Osteoblast (primary cell): Measurements from ENCODE around the gene MIDN. TPM values are rescaled to one million over a fixed set of nuclear protein-coding genes. Genes with fewer than 3 reads are reported as not detected.

ENCODE experiments used
- DNase-seq: peaks from one replicate; pipeline ENCODE4 v3.0.0; 2011; ENCODE audit warnings: low spot score, mixed read lengths; ENCODE audit not compliant: insufficient read length; ENCODE audit errors: missing footprints
- H2AFZ ChIP-seq: 2 replicates; pipeline ENCODE4 v1.6.0; 2011; ENCODE audit warnings: mild to moderate bottlenecking, low read length
- H3K27ac ChIP-seq: 2 replicates; pipeline ENCODE4 v1.5.1; 2011; ENCODE audit warnings: mild to moderate bottlenecking, low read depth, low read length, moderate library complexity
- H3K27me3 ChIP-seq: 2 replicates; pipeline ENCODE4 v1.6.0; 2012; ENCODE audit warnings: mild to moderate bottlenecking, control low read depth, inconsistent platforms, low read length, moderate library complexity; ENCODE audit not compliant: insufficient read depth
- H3K36me3 ChIP-seq: 2 replicates; pipeline ENCODE4 v1.5.1; 2011; ENCODE audit warnings: mild to moderate bottlenecking, low read length, control low read depth, moderate library complexity; ENCODE audit not compliant: insufficient read depth
- H3K4me1 ChIP-seq: 2 replicates; pipeline ENCODE4 v1.5.1; 2011; ENCODE audit warnings: mild to moderate bottlenecking, low read length, control low read depth, moderate library complexity; ENCODE audit not compliant: insufficient read depth
- H3K4me2 ChIP-seq: 2 replicates; pipeline ENCODE4 v1.6.0; 2011; ENCODE audit warnings: mild to moderate bottlenecking, low read length; ENCODE audit not compliant: insufficient read depth
- H3K4me3 ChIP-seq: fragments of 200-600 bp; sonication (generic); 3 replicates; pipeline ENCODE4 v1.5.1; 2012; ENCODE audit warnings: mild to moderate bottlenecking, low read length, inconsistent platforms; ENCODE audit not compliant: insufficient read depth
- H3K79me2 ChIP-seq: 2 replicates; pipeline ENCODE4 v1.6.0; 2012; ENCODE audit warnings: mild to moderate bottlenecking, low read length, control low read depth, inconsistent platforms; ENCODE audit not compliant: insufficient read depth
- H3K9me3 ChIP-seq: 2 replicates; pipeline ENCODE4 v1.5.1; 2011; ENCODE audit warnings: low read depth, low read length, control low read depth
- H4K20me1 ChIP-seq: 2 replicates; pipeline ENCODE4 v1.6.0; 2012; ENCODE audit warnings: mild to moderate bottlenecking, low read length, control low read depth; ENCODE audit not compliant: insufficient read depth
- total RNA-seq: library from RNA; depleted of rRNA; stranded (reverse); fragments of >200 nt; gene quantifications from 2 replicates; pipeline ENCODE4 v1.2.3, GENCODE V29; 2012
- TF ChIP-seq, protein P1 (sequence below): IDR thresholded peaks from 2 replicates; pipeline ENCODE4 v1.5.1; 2011; ENCODE audit warnings: mild to moderate bottlenecking, low read depth, low read length, moderate library complexity; ENCODE audit errors: extremely low read depth

Gene MIDN
- total RNA-seq, 1 donor = 19.9 TPM

GRCh38 chr19:1222394-1222793 lies 26.0 kb upstream of the MIDN start:
- Histone ChIP-seq H3K4me1 (no peaks in the 10 kb centered on the region), H3K36me3 (peaks cover 22% of the 10 kb centered on the region), H3K79me2 (peaks cover 51% of the 10 kb centered on the region), H3K4me3 (no peak overlapping the region), H2AFZ (no peak overlapping the region), H3K4me2 (no peak overlapping the region), H3K27ac (no peak overlapping the region), H3K27me3 (no peaks in the 10 kb centered on the region), H4K20me1 (peaks cover 30% of the 10 kb centered on the region), H3K9me3 (no peaks in the 10 kb centered on the region)
- DNase-seq = no peak
- TF ChIP-seq, protein P1, sequence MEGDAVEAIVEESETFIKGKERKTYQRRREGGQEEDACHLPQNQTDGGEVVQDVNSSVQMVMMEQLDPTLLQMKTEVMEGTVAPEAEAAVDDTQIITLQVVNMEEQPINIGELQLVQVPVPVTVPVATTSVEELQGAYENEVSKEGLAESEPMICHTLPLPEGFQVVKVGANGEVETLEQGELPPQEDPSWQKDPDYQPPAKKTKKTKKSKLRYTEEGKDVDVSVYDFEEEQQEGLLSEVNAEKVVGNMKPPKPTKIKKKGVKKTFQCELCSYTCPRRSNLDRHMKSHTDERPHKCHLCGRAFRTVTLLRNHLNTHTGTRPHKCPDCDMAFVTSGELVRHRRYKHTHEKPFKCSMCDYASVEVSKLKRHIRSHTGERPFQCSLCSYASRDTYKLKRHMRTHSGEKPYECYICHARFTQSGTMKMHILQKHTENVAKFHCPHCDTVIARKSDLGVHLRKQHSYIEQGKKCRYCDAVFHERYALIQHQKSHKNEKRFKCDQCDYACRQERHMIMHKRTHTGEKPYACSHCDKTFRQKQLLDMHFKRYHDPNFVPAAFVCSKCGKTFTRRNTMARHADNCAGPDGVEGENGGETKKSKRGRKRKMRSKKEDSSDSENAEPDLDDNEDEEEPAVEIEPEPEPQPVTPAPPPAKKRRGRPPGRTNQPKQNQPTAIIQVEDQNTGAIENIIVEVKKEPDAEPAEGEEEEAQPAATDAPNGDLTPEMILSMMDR = no peak

DNA sequence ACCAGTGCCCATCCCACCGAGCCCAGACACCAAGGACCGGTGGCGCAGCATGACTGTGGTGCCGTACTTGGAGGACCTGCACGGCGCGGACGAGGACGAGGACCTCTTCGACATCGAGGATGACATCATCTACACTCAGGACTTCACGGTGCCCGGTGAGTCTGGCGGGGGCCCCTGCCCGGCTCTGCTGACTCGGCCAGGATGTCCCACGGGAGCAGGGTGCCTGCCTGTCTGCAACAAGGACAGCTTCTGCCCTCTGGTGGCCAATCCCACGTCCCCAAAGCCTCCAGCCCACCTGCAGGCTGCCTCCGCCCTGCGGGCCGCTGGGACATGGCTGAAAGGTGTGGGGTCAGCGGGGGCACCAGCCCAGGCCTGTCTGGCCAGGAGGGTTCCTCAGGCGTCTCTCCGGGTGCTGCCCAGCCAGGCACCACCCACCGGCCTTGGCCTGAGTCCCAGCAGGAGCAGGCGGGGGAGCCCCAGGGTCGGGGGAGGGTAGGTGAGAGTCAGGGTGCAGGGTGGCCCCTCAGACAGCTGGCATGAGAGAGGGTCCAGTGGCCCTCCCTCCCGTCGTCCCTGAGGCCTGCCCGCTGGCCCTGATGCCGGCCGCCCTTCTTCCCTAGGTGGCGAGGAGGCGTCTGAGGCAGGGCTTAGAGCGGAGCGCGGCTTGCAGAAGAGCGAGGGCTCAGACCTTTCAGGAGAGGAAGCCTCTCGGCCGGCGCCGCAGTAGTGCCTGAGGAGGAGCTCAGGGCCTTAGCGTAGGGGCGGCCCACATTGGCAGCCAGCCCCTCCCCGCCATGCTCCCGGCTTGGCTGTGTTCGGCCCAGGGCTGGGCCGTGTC lies 25.1 kb upstream of the MIDN start:
- Histone ChIP-seq H3K27ac (no peak overlapping the region), H3K36me3 (peaks cover 26% of the 10 kb centered on the region), H2AFZ (no peak overlapping the region), H3K9me3 (no peaks in the 10 kb centered on the region), H3K27me3 (no peaks in the 10 kb centered on the region), H4K20me1 (peaks cover 27% of the 10 kb centered on the region), H3K4me2 (no peak overlapping the region), H3K79me2 (peaks cover 42% of the 10 kb centered on the region), H3K4me1 (no peaks in the 10 kb centered on the region), H3K4me3 (no peak overlapping the region)
- DNase-seq = peak; percentile 97
- TF ChIP-seq, protein P1 = peak; percentile 45

DNA sequence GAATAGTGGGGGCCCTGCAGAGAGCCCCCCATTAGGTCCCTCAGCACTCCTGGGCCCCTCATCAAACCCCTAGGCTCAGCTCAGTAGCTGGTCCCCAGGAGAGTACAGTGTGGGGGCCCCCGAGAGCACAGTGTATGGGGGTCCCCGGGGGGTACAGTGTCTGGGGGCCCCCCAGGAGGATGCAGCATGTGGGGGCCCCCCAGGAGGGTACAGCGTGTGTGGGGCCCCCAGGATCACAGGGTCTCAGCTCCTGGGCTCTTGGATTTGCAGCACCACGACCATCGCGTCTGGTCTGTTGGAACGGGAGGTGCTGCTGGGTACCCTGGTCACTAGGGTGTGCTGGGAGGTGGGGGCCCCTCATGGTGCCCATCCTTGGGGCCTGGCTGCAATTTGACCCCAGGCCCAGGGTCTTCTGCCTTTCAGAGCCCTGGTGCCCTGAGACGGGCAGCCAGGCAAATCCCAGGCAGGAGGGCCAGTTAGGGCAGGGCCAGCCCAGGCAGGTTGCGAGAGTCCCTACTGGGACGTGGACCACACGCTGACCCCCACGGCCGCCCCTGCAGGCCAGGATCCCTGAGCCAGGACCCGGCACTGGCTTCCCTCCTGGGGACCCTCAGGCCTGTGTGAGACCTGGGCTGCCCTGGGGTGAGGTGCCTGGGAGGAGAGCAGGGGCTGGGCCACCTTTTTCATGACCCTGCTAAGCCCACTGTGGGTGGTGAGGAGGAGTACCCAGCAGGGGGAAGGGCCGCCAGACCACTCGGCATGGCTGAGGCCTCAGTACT lies 24.1 kb upstream of the MIDN start:
- Histone ChIP-seq H2AFZ (no peak overlapping the region), H3K27ac (no peak overlapping the region), H4K20me1 (peaks cover 22% of the 10 kb centered on the region), H3K27me3 (no peaks in the 10 kb centered on the region), H3K4me1 (no peaks in the 10 kb centered on the region), H3K9me3 (no peaks in the 10 kb centered on the region), H3K4me2 (no peak overlapping the region), H3K4me3 (no peak overlapping the region), H3K79me2 (peaks cover 32% of the 10 kb centered on the region), H3K36me3 (peaks cover 26% of the 10 kb centered on the region)
- TF ChIP-seq, protein P1 = no peak
- DNase-seq = no peak

DNA sequence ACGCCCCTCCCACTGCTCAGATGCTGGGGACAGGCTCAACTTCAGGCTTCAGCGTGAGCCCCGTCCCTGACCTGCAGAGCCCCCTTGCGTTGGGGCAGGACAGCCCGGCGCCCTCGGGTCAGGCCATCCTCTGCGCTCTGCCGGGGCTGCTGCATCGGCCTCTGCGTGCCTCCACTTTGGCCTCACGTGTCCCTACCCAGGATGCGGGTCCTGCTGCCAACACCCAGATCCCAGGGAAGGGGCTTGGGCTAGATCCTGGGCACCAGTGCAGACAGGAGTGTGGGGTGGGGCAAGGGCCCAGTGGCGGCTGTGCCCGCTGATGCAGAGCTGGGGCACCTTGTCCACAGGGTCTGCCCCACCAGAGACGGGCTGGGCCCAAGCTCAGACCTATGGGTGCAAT lies 23.5 kb upstream of the MIDN start:
- H3K79me2 ChIP-seq = peaks cover 30% of the 10 kb centered on the region
- no peak overlapping the region for H3K4me2 ChIP-seq
- H3K27ac ChIP-seq = no peak overlapping the region
- no peaks in the 10 kb centered on the region for H3K9me3 ChIP-seq
- peaks cover 26% of the 10 kb centered on the region for H3K36me3 ChIP-seq
- TF ChIP-seq, protein P1 = no peak
- peaks cover 22% of the 10 kb centered on the region for H4K20me1 ChIP-seq
- H3K4me3 ChIP-seq = no peak overlapping the region
- H3K4me1 ChIP-seq = no peaks in the 10 kb centered on the region
- H3K27me3 ChIP-seq = no peaks in the 10 kb centered on the region
- DNase-seq = no peak
- no peak overlapping the region for H2AFZ ChIP-seq
